ENCODE results near the gene SREK1.
"Not testable (repeated sequence)": the region's sequence is repeated elsewhere in the genome, so short reads cannot be mapped to it uniquely, and the experiment has no call there.

The SREK1 gene

DNA sequence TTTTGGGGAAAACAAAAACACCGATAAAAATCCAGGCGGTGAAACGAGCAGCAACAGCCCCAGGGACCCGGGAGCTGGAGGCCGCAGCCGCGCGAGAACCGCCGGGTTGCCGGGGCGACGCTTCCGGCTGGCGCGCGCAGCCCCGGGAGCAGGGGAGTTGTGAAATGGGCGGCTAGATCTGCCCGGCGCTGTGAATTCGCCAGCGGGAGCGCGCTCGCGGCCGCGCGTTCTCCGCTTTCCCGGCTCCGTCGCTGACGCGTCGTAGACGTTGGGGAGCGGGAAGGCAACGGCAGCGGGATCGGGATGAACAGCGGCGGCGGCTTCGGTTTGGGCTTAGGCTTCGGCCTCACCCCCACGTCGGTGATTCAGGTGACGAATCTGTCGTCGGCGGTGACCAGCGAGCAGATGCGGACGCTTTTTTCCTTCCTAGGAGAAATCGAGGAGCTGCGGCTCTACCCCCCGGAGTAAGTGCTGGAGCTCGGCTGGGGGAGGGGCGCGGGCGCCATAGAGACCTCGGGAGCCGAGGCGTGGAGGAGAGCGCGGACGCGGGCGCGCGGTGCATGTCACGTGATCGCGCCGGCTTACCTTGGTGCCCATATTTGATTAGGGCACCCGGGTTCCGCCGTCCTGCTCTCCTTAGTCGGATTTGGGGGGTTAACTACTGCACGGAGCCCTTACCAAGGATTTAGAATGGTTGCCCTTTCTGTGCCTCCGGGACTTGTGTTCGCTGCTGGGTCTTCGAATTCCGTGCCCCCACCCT is at the start of gene SREK1:
TSS of gene SREK1 (plus strand) at position 227 of the 760 bp plus-strand sequence. CDS start at position 304, 77 bp downstream.
- DNase-seq = peak; percentile 75

- no peak for DNase-seq
Observed at GRCh38 chr5:66100851-66101250, 43.2 kb upstream of the SREK1 start.

GRCh38 chr5:66113160-66113559 is 30.9 kb upstream of the SREK1 start:
- DNase-seq = no peak

DNA sequence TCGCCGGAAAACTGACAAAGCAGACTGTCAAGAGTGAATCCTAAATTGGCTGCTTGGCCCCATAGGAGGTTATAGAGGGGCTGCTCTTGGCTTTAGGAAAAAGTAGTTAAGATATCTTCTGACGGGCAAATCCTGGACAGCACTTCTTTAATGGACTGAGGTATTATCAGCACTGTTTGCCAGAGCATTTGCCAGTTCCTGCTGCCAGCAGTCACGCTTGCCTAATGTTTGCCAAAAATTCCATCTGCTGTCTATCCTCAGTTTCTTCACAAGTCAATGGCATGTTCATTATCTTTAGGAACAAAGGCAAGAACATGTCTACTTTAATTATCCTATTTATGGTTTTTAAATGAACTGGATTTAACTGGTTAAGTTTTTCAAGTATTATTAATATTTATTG is 25.8 kb upstream of the SREK1 start:
- no peak for DNase-seq

GRCh38 chr5:66122379-66123034 is 21.6 kb upstream of the SREK1 start:
- DNase-seq = no peak

DNA sequence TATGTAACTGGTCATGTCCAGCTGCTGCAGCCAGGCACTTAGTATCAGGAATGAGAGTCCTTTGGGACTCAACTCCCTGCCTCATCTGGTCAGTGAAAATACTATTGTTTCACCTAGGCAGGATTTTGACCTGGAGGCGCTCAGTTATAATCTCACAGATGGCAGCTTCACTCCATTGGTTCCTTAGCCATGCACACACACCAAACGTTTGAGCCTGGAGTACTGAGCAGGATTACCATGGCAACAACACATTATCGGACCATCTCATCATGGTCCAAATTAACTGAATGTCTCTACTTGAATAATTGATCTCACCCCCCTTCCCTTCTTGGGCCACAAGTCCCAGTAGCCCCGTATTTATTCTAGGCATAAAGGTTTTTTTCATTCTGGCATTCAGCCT is 15.0 kb upstream of the SREK1 start:
- no peak for DNase-seq

GRCh38 chr5:66130493-66130892 is 13.6 kb upstream of the SREK1 start:
- DNase-seq = no peak

DNA sequence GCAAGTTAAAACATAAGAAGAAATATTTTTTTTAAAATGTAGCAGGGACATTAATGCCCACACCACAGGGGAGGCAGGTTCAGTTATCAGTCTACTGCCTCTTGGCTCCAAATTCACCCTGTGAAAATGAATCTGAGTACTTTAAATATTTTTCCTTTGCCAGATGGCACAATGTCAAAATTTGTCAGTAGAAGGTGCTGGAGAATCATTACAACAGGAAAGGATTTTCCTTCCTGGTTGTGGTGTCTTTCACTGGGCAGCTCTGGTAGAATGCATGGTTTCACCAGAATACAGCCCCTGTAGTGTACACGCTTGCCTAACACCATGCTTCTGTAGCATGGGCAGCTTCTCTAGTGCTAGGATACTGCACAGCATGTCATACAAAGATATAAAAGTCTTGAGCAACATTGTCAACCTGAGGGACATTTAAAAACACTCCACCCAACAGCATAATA is 9.7 kb upstream of the SREK1 start:
- no peak for DNase-seq

GRCh38 chr5:66136053-66136452 is 8.0 kb upstream of the SREK1 start:
- no peak for DNase-seq

DNA sequence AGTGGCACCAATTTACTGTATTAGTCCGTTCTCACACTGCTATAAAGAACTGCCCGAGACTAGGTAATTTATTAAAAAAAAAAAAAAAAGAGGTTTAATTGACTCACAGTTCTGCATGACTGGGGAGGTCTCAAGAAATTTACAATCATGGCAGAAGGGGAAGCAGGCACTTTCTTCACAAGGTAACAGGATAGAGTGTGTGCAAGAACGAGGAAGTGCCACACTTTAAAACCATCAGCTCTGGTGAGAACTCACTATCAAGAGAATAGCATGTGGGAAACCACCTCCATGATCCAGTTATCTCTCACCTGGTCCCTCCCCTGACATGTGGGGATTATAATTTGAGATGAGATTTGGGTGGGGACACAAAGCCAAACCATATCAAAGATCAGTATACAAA is 7.2 kb upstream of the SREK1 start:
- not testable (repeated sequence) for DNase-seq

DNA sequence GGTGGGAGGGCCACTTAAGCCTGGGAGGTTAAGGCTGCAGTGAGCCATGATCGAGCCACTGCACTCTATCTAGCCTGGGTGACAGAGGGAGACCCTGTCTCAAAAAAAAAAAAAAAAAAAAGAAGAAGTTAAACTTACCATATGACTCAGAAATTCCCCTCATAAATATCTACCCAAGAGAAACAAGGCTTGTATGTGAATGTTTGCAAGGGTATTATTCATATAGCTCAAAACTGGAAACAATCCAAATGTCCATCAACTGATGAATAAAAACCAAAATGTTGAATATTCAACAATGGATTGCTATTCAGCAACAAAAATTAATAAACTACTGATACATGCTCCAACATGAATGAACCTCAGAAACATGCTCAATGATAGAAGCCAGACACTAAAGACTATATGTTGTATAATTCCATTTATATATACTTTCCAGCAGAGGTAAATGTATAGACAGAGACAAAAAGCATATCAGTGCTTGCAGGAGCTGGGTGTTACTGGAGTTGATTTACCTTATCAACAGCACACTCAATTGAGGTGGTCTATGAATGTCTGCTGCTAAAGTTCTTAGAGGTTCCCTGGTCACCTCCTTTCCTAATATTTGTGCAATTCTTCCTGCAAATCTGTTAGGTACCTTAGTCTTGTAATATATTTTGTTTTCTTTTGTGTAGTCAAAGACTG is 5.3 kb upstream of the SREK1 start:
- no peak for DNase-seq

DNA sequence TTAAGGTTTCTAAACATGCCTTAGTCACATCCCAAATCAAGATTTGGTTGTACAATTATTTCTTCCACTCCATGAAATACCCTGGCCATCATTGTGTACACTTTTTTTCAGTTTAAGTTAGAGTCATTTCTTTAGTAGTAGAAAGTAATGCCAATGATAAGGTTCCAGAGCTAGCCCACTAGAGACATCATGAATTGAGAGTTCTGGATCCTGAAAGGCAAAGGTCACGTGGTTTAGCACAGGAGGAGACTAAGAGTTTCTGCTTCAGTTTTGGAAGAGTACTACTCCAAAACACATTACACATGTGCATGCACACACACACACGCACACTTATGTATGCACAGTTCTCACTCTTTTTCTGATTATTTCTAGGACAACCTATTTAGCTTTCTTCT is 4.8 kb upstream of the SREK1 start:
- no peak for DNase-seq

- no peak for DNase-seq
Observed at GRCh38 chr5:66142417-66142816, 1.7 kb upstream of the SREK1 start.

- no peak for DNase-seq
Observed at GRCh38 chr5:66143473-66144073, 527 bp upstream of the SREK1 start.

GRCh38 chr5:66144834-66145390 is 812 bp downstream of the SREK1 start:
- DNase-seq = no peak

- no peak for DNase-seq
Observed at GRCh38 chr5:66145737-66146136, 1.6 kb downstream of the SREK1 start.

GRCh38 chr5:66149950-66150349 is 5.8 kb downstream of the SREK1 start:
- DNase-seq = no peak

DNA sequence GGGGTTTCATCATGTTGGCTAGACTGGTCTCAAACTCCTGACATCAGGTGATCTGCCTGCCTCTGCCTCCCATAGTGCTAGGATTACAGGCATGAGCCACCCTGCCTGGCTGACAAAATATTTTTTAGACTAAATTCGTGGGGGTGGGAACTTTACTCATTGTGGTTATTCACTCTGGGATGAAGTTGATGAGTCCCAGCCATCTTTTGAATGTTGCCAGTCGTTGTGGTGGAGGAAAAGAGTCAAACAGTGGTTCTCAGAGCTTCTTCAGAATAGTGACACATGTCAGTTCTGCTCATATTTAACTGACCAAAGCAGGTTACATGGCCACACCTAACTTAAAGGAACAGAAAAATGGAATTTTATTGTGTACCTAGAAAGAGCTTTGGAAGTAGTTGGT is 6.9 kb downstream of the SREK1 start:
- no peak for DNase-seq

DNA sequence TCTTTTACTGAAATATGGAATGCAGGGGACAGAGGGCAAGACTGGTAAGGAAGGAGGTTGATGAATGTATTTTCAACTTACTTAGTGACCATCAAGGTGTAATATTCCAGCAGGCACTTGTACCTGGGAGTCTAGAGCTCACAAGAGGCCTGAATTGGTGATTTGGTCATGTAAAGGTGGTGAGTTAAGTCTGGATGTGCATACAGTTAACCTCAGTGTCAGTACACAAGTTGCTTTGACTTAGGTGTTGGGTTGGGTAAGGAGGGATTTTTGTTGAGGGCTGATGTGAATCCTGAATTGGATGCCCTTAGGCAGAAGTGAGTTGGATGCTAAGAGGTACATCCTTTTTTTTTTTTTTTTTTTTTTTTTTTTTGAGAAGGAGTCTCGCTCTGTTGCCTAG is 7.4 kb downstream of the SREK1 start:
- DNase-seq = no peak

DNA sequence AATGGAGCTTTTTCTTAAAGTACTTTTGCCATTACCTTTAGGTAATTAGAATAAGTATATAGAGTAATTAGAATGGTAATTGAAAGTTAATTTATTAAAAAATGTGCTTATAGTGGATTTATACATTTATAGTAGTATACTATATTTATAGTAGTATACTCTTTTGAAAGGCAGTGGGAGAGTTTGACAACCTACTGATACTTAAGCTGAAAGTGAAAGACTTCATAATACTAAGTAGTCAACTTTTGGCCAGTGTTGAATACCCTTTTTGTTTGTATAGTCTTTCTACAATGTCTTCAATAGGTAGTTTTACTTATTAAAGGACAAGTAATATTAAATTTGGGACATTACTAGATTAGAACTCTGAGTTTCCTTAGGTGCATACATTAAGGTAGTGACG is 12.9 kb downstream of the SREK1 start:
- DNase-seq = no peak

- DNase-seq = no peak
Observed at GRCh38 chr5:66161356-66161755, 17.3 kb downstream of the SREK1 start.

GRCh38 chr5:66164044-66164790 is 20.1 kb downstream of the SREK1 start:
- DNase-seq = no peak

GRCh38 chr5:66168226-66168625 is 24.1 kb downstream of the SREK1 start:
- no peak for DNase-seq
